Neuronal stem cell (in vitro differentiated cells): ENCODE results near the gene CLEC10A.
"Not testable (repeated sequence)": the region's sequence is repeated elsewhere in the genome, so short reads cannot be mapped to it uniquely, and the experiment has no call there.

Source experiments
- DNase-seq: peaks from one replicate; pipeline ENCODE4 v3.0.0-alpha.2; 2013; ENCODE audit warnings: low spot score
- H2AFZ ChIP-seq: one replicate; pipeline ENCODE4 v1.6.1; 2013; ENCODE audit warnings: mild to moderate bottlenecking, low read length, inconsistent platforms
- H2AK5ac ChIP-seq: 2 replicates; pipeline ENCODE4 v1.6.1; 2013; ENCODE audit warnings: low read depth, mild to moderate bottlenecking, inconsistent platforms, low read length, moderate library complexity, mixed read lengths
- H2BK120ac ChIP-seq: 2 replicates; pipeline ENCODE4 v1.6.1; 2013; ENCODE audit warnings: low read depth, mild to moderate bottlenecking, inconsistent platforms, low read length, moderate library complexity, mixed read lengths
- H2BK12ac ChIP-seq: one replicate; pipeline ENCODE4 v1.6.1; 2013; ENCODE audit warnings: low read length, inconsistent platforms
- H2BK15ac ChIP-seq: 2 replicates; pipeline ENCODE4 v1.6.1; 2013; ENCODE audit warnings: mild to moderate bottlenecking, low read length, inconsistent platforms, mixed read lengths
- H2BK5ac ChIP-seq: one replicate; pipeline ENCODE4 v1.6.1; 2013; ENCODE audit warnings: inconsistent platforms, mild to moderate bottlenecking, low read length, moderate library complexity
- H3K14ac ChIP-seq: one replicate; pipeline ENCODE4 v1.6.1; 2013; ENCODE audit warnings: low read length, inconsistent platforms
- H3K18ac ChIP-seq: 2 replicates; pipeline ENCODE4 v1.6.1; 2013; ENCODE audit warnings: low read length, inconsistent platforms
- H3K23ac ChIP-seq: 2 replicates; pipeline ENCODE4 v1.6.1; 2013; ENCODE audit warnings: low read depth, mild to moderate bottlenecking, mixed read lengths, low read length, inconsistent platforms; ENCODE audit not compliant: poor library complexity
- H3K27ac ChIP-seq: replicated peaks from 3 replicates; pipeline ENCODE4 v1.5.1; 2013; ENCODE audit warnings: low read length, inconsistent platforms
- H3K27me3 ChIP-seq, 3 experiments: 2 replicates each; pipeline ENCODE4 v1.6.1; 2013; ENCODE audit warnings: low read length in 3 of 3, mild to moderate bottlenecking in 2 of 3, inconsistent platforms in 1 of 3, low read depth in 1 of 3, mixed read lengths in 1 of 3, moderate library complexity in 1 of 3; ENCODE audit not compliant: control insufficient read depth in 3 of 3, insufficient read depth in 3 of 3
- H3K36me3 ChIP-seq, 2 donors: replicated peaks in 1 of 2; 2 replicates each; pipeline ENCODE4 v1.6.1; 2013; ENCODE audit warnings: low read length in 2 of 2; ENCODE audit not compliant: control insufficient read depth in 2 of 2, insufficient read depth in 2 of 2
- H3K4ac ChIP-seq: 2 replicates; pipeline ENCODE4 v1.6.1; 2013; ENCODE audit warnings: inconsistent platforms, mild to moderate bottlenecking, low read length, moderate library complexity
- H3K4me1 ChIP-seq, 2 donors: 1 replicate in 1 of 2; 2 replicates in 1 of 2; pipeline ENCODE4 v1.6.1; 2013; ENCODE audit warnings: low read length in 2 of 2, low read depth in 1 of 2; ENCODE audit not compliant: control insufficient read depth in 2 of 2, insufficient read depth in 1 of 2
- H3K4me2 ChIP-seq: one replicate; pipeline ENCODE4 v1.6.1; 2013; ENCODE audit warnings: mild to moderate bottlenecking, low read length, inconsistent platforms; ENCODE audit not compliant: insufficient read depth, poor library complexity, severe bottlenecking
- H3K4me3 ChIP-seq, 2 donors: 2 replicates each; pipeline ENCODE4 v1.5.1; 2013; ENCODE audit warnings: low read length in 2 of 2, mild to moderate bottlenecking in 2 of 2, inconsistent platforms in 1 of 2, moderate library complexity in 1 of 2
- H3K79me1 ChIP-seq: one replicate; pipeline ENCODE4 v1.6.1; 2013; ENCODE audit warnings: low read depth, mild to moderate bottlenecking, inconsistent platforms, low read length, moderate library complexity
- H3K9ac ChIP-seq: one replicate; pipeline ENCODE4 v1.6.1; 2013; ENCODE audit warnings: mild to moderate bottlenecking, low read depth, low read length, inconsistent platforms; ENCODE audit not compliant: poor library complexity
- H3K9me3 ChIP-seq, 2 donors: replicated peaks in 1 of 2; 2 replicates each; pipeline versions ENCODE3 to v1.6.1; 2013; ENCODE audit warnings: low read length in 2 of 2, mild to moderate bottlenecking in 2 of 2, inconsistent platforms in 1 of 2, low read depth in 1 of 2, mixed read lengths in 1 of 2, moderate library complexity in 1 of 2; ENCODE audit not compliant: control insufficient read depth in 2 of 2, insufficient read depth in 1 of 2
- H4K8ac ChIP-seq: one replicate; pipeline ENCODE4 v1.6.1; 2013; ENCODE audit warnings: low read depth, mild to moderate bottlenecking, inconsistent platforms, low read length, moderate library complexity
- H4K91ac ChIP-seq: one replicate; pipeline ENCODE4 v1.6.1; 2013; ENCODE audit warnings: low read length, low read depth, mild to moderate bottlenecking, inconsistent platforms; ENCODE audit not compliant: poor library complexity
- WGBS, 2 donors: extraction: QIAGEN DNeasy Blood & Tissue Kit; methylation state at CpG; one replicate each; pipeline ENCODE4 v1.1.7; 2013; ENCODE audit warnings: missing lambda C conversion rate in 2 of 2, mixed read lengths in 1 of 2; ENCODE audit not compliant: insufficient read length in 2 of 2, insufficient replicate concordance in 1 of 2; ENCODE audit errors: extremely low coverage in 2 of 2; 5-methylcytosine and 5-hydroxymethylcytosine counted together

The CLEC10A gene

GRCh38 chr17:7047566-7047965, 32.5 kb downstream of the CLEC10A start:
- Histone ChIP-seq H3K18ac (no peak overlapping the region), H3K27ac (no peak overlapping the region), H3K4me2 (no peak overlapping the region), H2AFZ (no peak overlapping the region), H2BK5ac (no peak overlapping the region), H2BK15ac (no peak overlapping the region), H3K27me3 (peaks cover 0 to 34% (median 17%) of the 10 kb centered on the region in 3 experiments), H2BK12ac (no peak overlapping the region), H3K9me3 (peaks cover 0 to 6% of the 10 kb centered on the region in 2 donors), H3K4me1 (peaks cover 8 to 20% of the 10 kb centered on the region in 2 donors), H3K9ac (no peak overlapping the region), H2BK120ac (no peak overlapping the region), H4K8ac (no peak overlapping the region), H3K36me3 (no peaks in the 10 kb centered on the region), H4K91ac (no peak overlapping the region), H3K4me3 (no peak overlapping the region), H3K79me1 (peaks cover 2% of the 10 kb centered on the region), H3K14ac (no peak overlapping the region), H3K23ac (no peak overlapping the region), H3K4ac (no peak overlapping the region), H2AK5ac (no peak overlapping the region)
- no CpG with 5 or more reads among the region's 6 CpGs for WGBS, 2 donors
- no peak for DNase-seq

- H3K18ac ChIP-seq, H3K4ac ChIP-seq, H3K36me3 ChIP-seq, H3K27ac ChIP-seq, H3K9ac ChIP-seq, H2BK15ac ChIP-seq, H3K9me3 ChIP-seq, H2BK5ac ChIP-seq, H3K23ac ChIP-seq, H2AK5ac ChIP-seq, H2BK12ac ChIP-seq, H4K8ac ChIP-seq, H4K91ac ChIP-seq, H3K79me1 ChIP-seq, H3K14ac ChIP-seq, DNase-seq, H2BK120ac ChIP-seq: not testable (repeated sequence)
- peak overlapping the region; percentile 76 for H2AFZ ChIP-seq
- H3K4me1 ChIP-seq, result peaks cover 8 to 22% of the 10 kb centered on the region in 2 donors
- peak overlapping the region; percentile 57 for H3K4me2 ChIP-seq
- WGBS, 2 donors, result no CpG with 5 or more reads among the region's 26 CpGs
- H3K4me3 ChIP-seq, result peak overlapping the region in 1 of 2 donors; percentile 28
- peaks cover 0 to 41% (median 21%) of the 10 kb centered on the region in 3 experiments for H3K27me3 ChIP-seq
These were observed 33.2 kb downstream of the CLEC10A start for GRCh38 chr17:7046725-7047397.

- Histone ChIP-seq H2AK5ac (no peak overlapping the region), H3K9ac (no peak overlapping the region), H3K4me3 (peak overlapping the region; percentile 28 to 47), H3K23ac (no peak overlapping the region), H3K27ac (no peak overlapping the region), H3K36me3 (no peaks in the 10 kb centered on the region), H4K8ac (no peak overlapping the region), H2BK5ac (no peak overlapping the region), H2AFZ (peak overlapping the region; percentile 76), H3K14ac (no peak overlapping the region), H3K27me3 (peaks cover 0 to 45% (median 21%) of the 10 kb centered on the region in 3 experiments), H3K4ac (no peak overlapping the region), H2BK12ac (no peak overlapping the region), H3K79me1 (peaks cover 2% of the 10 kb centered on the region), H3K4me1 (peaks cover 13 to 24% of the 10 kb centered on the region in 2 donors), H4K91ac (no peak overlapping the region), H3K18ac (no peak overlapping the region), H3K4me2 (peak overlapping the region; percentile 57), H3K9me3 (peaks cover 0 to 6% of the 10 kb centered on the region in 2 donors), H2BK120ac (no peak overlapping the region), H2BK15ac (no peak overlapping the region)
- DNase-seq, result no peak
- no CpG with 5 or more reads among the region's 15 CpGs for WGBS, 2 donors
These were observed 33.8 kb downstream of the CLEC10A start for GRCh38 chr17:7046127-7046724.

- no CpG with 5 or more reads among the region's 5 CpGs for WGBS, 2 donors
- no peak overlapping the region for H3K4ac ChIP-seq
- H2BK15ac ChIP-seq, result no peak overlapping the region
- no peak overlapping the region for H2BK12ac ChIP-seq
- peak; percentile 71 for DNase-seq
- H2AFZ ChIP-seq, result peak overlapping the region; percentile 76
- no peak overlapping the region for H2BK120ac ChIP-seq
- H3K27me3 ChIP-seq, result peaks cover 0 to 45% (median 21%) of the 10 kb centered on the region in 3 experiments
- H3K18ac ChIP-seq, result no peak overlapping the region
- no peak overlapping the region for H4K91ac ChIP-seq
- H3K79me1 ChIP-seq, result peaks cover 2% of the 10 kb centered on the region
- no peak overlapping the region for H3K9ac ChIP-seq
- no peak overlapping the region for H2BK5ac ChIP-seq
- no peak overlapping the region for H3K23ac ChIP-seq
- no peaks in the 10 kb centered on the region for H3K36me3 ChIP-seq
- peaks cover 0 to 6% of the 10 kb centered on the region in 2 donors for H3K9me3 ChIP-seq
- H2AK5ac ChIP-seq, result no peak overlapping the region
- no peak overlapping the region for H3K4me3 ChIP-seq
- peaks cover 13 to 24% of the 10 kb centered on the region in 2 donors for H3K4me1 ChIP-seq
- H3K4me2 ChIP-seq, result no peak overlapping the region
- H3K27ac ChIP-seq, result no peak overlapping the region
- no peak overlapping the region for H3K14ac ChIP-seq
- no peak overlapping the region for H4K8ac ChIP-seq
These were observed 34.4 kb downstream of the CLEC10A start for GRCh38 chr17:7045492-7046126.
